Measurements from ENCODE around the gene TTLL5. TPM values are rescaled to one million over a fixed set of nuclear protein-coding genes. Genes with fewer than 3 reads are reported as not detected.

Gene TTLL5
- total and polyA plus RNA-seq, 9 of the 15 experiments (the other 6 are each of a cell fraction or from before 2014, with no cell fraction given): 4.1 to 18.9 (median 12.6) TPM

DNA sequence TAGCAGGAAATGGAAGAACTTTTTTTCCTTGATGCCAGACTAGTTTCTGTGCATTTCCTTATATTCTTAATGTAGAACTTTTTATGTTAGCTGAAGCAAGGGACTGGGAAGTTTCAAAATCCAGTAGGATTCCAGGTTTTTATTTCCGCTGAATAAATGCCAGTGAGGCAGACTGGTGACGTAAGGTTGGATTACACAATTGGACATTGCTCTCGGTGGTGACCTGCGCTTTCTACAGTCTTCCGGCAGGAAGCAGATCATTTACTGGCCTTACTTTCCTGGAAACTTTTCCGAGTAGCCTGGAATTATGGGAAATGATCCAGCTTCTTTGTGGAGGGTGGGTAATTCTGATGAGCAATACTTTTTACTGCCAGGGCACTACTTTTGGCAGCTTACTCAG, 328.1 kb downstream of the TTLL5 start (continued):
- TF ChIP-seq MAFK (IDR thresholded peaks at IDR 0.05; ENCODE audit: low read length): no peak
- no peak for TF ChIP-seq ZNF79 (CRISPR knock-in tag; IDR thresholded peaks at IDR 0.05; ENCODE audit: low read depth)
- TF ChIP-seq, protein P1, sequence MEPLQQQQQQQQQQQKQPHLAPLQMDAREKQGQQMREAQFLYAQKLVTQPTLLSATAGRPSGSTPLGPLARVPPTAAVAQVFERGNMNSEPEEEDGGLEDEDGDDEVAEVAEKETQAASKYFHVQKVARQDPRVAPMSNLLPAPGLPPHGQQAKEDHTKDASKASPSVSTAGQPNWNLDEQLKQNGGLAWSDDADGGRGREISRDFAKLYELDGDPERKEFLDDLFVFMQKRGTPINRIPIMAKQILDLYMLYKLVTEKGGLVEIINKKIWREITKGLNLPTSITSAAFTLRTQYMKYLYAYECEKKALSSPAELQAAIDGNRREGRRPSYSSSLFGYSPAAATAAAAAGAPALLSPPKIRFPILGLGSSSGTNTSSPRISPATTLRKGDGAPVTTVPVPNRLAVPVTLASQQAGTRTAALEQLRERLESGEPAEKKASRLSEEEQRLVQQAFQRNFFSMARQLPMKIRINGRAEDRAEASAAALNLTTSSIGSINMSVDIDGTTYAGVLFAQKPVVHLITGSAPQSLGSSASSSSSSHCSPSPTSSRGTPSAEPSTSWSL (CRISPR knock-in tag; IDR thresholded peaks at IDR 0.05; ENCODE audit: borderline replicate concordance): no peak
- TF ChIP-seq PRPF4 (IDR thresholded peaks at IDR 0.05; ENCODE audit: insufficient read depth, low read depth, low read length, poor library complexity, severe bottlenecking): no peak
- no peak for TF ChIP-seq ELF2 (CRISPR knock-in tag; IDR thresholded peaks at IDR 0.05)
- TF ChIP-seq HIVEP1 (CRISPR knock-in tag; IDR thresholded peaks at IDR 0.05): no peak

DNA sequence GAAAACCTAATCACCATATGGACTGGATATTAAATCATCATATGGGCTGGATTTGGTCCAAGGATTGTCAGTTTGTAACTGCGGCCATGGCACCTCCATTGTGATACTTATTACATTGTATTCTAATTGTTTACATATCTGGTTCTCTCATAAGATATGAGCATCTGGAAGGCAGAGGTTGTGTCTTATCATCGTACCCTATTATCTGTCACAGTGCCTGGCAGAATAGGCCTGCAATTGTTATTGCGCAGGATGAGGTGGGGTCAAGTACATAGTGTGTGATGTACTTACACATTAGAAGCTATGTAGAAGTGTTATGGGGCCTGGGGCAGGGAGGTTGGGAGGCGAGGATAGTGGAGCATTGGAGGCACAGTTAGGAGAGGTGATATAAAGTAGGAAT, 329.3 kb downstream of the TTLL5 start:
- Histone ChIP-seq H4K20me1 (replicated peaks; ENCODE audit: control insufficient read depth, insufficient read depth, low read length) (no peaks in the 10 kb centered on the region), H3K4me3 (no peak overlapping the region), H3K79me2 (ENCODE audit: control insufficient read depth, insufficient read depth, low read length) (no peaks in the 10 kb centered on the region), H3K9ac (ENCODE audit: insufficient read depth in 1 of 2, low read depth in 2 of 2, low read length in 2 of 2) (no peak overlapping the region), H3K4me2 (ENCODE audit: insufficient read depth, low read length) (no peak overlapping the region), H3K9me3 (replicated peaks; ENCODE audit: control insufficient read depth, insufficient read depth, low read depth, low read length) (no peaks in the 10 kb centered on the region), H3K27ac (ENCODE audit: extremely low read depth, low read depth, low read length) (no peak overlapping the region), H3K36me3 (ENCODE audit: control insufficient read depth, insufficient read depth, low read length) (no peaks in the 10 kb centered on the region), H3K4me1 (replicated peaks in 1 of 2; ENCODE audit: control insufficient read depth in 2 of 2, insufficient read depth in 2 of 2, low read length in 2 of 2) (peaks cover 0 to 4% of the 10 kb centered on the region in 2 experiments; a peak in 3 of 5 replicates), H3K9me1 (ENCODE audit: control insufficient read depth, insufficient read depth, low read length) (no peaks in the 10 kb centered on the region), H2AFZ (ENCODE audit: low read depth, low read length) (no peak overlapping the region), H3K27me3 (ENCODE audit: control insufficient read depth in 2 of 2, insufficient read depth in 2 of 2, low read length in 2 of 2) (no peaks in the 10 kb centered on the region)
- BruUV-seq (replicated peaks): no TSS peak
- DNase-seq (ENCODE audit: extremely low read depth in 1 of 4, low spot score in 3 of 4) (no peak), ATAC-seq (no peak), FAIRE-seq (no peak)
- ChIA-PET POLR2A (interaction anchor here (0.6 to 0.7 kb wide), 3 partner anchors 100 to 379 kb away, joined by 3 to 4 read pairs (median 3); no protein-coding TSS in a partner anchor), CTCF (ENCODE audit: low intra/inter-chr PET ratio) (no interaction called here)
- intact Hi-C loops (cut with micrococcal nuclease) (no loop called here), in situ Hi-C loops (cut with MboI) (no loop called here)
- TF ChIP-seq, protein P2, sequence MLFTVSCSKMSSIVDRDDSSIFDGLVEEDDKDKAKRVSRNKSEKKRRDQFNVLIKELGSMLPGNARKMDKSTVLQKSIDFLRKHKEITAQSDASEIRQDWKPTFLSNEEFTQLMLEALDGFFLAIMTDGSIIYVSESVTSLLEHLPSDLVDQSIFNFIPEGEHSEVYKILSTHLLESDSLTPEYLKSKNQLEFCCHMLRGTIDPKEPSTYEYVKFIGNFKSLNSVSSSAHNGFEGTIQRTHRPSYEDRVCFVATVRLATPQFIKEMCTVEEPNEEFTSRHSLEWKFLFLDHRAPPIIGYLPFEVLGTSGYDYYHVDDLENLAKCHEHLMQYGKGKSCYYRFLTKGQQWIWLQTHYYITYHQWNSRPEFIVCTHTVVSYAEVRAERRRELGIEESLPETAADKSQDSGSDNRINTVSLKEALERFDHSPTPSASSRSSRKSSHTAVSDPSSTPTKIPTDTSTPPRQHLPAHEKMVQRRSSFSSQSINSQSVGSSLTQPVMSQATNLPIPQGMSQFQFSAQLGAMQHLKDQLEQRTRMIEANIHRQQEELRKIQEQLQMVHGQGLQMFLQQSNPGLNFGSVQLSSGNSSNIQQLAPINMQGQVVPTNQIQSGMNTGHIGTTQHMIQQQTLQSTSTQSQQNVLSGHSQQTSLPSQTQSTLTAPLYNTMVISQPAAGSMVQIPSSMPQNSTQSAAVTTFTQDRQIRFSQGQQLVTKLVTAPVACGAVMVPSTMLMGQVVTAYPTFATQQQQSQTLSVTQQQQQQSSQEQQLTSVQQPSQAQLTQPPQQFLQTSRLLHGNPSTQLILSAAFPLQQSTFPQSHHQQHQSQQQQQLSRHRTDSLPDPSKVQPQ (CRISPR knock-in tag; IDR thresholded peaks at IDR 0.05; ENCODE audit: borderline replicate concordance): no peak
- 72% methylated on average over 4 of the region's 4 CpGs for whole genome bisulfite sequencing (ENCODE audit: insufficient coverage, low coverage, missing lambda C conversion rate)
